ENCODE data around the gene BTG4.

The BTG4 gene

DNA sequence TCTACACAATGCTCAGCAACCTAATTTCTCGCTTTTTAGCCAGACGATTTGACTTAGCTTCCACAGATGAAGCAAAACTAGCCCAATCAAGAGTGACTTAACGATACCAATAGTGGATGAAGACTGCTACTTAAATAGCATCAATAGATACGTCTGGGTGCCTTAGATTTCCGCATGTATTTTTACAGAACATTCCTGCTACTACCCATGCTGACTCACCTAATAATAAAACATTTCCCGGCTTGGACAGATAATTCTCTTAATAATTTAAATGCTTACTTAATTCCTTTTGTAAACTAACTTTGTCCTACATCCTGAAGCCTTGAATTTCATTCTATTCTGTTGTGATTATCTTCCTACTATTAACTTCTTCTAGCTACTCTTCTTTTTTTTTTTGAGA is 23.1 kb upstream of the BTG4 start:
- DNase-seq: no peak

DNA sequence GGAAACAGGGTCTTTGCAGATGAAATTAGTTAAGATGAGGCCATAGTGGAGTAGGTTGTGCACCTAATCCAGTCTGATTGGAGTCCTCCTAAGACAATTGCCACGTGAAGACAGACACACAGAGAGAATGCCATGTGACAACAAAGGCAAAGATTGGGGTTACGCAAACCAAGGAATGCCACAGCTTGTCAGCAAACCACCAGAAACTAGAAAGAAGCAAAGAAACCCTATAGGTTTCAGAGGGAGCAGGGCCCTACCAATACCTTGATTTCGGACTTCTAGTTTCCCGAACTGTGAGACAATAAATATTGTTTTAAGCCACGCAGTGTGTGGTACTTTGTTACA is 20.2 kb upstream of the BTG4 start:
- no peak for DNase-seq

DNA sequence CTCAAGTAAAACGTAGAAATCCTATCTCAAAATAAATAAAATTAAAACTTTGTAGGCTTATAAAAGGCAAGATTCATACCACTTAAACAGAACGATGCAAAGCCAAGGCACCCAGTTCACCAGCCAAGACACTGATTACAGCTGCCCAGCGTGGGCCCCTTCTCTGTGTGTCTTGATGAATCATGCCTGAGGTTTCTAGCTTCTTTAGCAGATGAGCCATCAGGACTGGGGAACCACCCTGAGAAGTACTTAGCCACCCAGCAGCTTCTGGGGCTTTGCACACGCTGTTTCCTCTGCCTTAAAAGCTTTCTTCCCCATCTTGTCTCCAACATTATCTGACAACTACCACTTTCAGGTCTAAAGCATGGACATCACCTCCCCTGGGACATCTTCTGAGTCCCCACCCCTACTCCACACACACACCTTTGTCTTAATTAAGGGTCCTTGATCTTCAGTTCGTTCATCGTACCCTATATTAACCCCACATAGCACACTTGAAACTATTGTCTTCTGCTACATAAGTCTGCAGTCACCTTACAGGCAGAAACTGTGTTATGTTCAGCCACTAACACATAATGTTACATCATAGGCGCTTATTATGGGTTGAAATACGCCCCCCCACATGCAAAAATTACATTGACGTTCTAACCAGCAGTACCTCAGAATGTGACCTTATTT is 19.6 kb upstream of the BTG4 start:
- peak; percentile 94 for DNase-seq

DNA sequence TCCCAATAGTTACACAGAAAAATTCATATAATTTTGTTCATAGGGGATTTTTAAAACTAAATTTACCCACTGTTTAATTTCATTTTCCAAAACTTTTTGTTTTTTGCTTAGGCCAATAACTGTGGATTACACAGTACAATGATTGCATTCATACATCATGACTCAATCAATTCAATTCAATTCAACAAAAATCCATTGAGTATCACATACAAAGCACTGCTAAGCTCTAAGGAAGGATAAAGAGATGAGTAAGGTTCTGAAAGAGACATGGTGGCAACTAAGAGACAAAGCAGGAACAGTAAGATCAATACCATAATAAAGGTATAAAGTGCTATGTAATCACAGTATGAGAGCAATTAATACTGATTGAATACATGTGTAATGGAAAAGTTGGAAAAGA is 18.9 kb upstream of the BTG4 start:
- peak; percentile 46 for DNase-seq

DNA sequence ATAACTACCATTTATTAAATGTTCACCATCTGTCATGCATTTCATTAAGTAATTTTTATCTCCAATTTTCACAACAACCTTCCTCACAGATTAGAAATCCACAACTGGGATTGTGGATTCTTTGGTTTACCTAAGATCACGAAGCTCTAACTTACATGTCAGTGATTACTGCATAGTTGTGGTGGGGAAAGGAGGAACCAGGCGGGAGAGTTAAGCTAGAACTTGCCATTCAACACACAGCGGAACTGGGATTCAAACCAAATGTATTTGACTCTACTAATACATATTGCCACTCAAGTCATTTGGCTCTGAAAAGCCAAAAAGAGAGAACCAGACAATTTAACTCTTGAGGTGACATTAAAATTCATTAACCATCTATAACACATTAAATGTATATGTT is 17.9 kb upstream of the BTG4 start:
- DNase-seq: peak; percentile 43

DNA sequence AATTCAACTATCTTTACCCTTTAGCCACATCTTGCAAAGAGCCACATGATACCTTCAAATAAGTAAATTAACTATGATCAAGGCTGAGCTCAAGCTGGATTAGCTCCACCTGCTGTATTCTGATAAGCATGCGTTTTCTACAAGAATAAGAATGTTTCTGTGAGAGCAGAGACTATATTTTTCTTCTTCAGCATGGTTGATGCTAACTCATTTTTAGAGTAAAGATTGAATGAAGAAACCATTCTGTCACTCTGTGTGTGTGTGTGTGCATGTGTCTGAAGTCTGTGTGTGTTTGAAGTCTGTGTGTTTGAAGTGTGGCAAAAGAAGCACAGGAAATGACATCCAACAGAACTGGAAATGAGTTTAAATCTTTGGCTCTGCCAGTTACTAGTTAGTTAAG is 16.4 kb upstream of the BTG4 start:
- no peak for DNase-seq

DNA sequence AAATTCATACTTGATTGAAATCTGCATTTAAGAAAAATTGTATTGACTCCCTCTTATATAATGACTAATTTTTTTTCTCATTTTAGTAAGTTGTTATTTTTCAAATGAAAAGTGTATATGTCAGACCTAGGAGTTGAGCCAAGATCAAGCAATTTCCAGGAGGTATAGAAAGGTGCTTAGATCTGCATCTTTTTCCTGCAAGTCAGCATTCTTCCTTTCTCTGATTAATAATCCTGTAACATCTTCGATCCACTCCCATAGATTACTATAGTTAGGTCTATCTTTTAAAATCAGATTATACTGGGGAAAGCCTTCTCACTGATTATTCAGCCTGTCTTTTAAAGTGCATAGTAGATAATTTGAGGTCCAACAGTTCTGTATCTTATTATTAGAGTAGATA is 15.1 kb upstream of the BTG4 start:
- DNase-seq: no peak

DNA sequence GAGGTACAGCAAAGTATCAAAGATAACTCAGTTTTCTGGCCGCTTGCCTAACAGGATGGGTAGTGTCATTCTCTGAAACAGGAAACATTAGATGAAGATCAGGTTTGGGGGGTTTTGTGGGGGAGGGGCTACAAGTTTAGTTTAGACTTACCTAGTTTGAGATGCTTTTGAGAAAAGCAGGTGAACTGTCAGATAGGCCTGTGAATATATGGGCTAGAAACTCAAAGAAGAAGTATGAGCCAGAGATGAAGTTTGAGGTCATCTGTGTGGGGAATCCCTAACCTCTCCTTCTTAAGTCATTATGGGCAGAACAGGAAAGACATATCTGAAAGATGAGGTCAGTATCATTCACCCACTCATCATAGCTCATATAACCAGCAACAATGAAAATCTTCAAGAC is 14.3 kb upstream of the BTG4 start:
- peak; percentile 90 for DNase-seq

DNA sequence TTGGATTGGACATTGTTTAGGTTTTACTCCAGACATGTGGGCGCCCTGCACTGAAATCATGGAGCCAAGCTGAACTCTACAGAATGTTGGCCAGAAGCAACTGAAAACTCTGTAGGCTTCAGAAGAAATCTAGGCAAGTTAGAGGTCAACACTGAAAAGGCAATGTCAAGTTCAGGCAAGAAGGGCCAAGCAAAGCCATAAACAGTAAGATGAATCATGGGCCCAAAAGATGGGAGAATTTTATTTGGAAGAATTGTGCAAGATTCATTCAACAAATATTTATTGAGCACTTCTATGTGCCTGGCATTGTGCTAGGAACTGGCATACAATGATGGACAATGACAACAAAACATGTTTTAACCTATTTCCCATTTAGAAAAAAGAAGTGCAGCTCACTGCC is 13.3 kb upstream of the BTG4 start:
- DNase-seq: no peak

DNA sequence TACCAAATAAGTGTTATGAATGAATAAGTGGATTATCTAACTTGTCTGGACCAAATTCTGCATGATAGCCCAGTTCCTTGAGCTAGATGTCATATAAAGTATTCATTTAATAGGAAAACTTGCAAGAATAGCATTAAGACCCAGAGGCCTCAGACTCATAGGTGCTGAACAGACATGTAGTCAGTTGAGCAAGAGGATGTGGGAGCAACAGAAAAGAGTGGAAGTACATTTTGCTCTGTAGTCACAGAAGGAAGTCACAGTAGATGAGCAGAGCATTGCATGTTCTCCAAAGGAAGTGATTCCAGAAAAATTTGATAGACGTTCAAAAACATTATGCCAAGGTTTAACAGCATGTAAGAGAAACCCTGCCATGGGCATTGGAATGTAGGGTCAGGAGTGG is 11.9 kb upstream of the BTG4 start:
- no peak for DNase-seq

DNA sequence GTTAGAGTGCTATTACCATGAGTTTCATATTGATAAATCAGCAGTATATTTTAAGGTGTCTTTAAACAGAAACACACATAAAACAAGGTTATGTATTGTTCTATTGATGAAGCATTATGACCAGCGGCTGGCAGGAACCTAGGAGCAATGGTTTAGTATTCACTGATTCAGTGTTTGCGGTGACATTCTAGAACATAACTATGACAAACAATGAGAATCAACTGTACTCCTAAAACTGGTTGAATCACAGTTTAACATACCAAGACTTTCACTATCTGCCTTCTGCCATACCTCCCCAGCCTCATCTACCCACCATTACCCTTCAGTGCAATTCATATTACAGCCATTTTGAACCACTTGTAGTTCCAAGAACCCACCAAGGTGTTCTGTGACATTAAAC is 11.2 kb upstream of the BTG4 start:
- no peak for DNase-seq

DNA sequence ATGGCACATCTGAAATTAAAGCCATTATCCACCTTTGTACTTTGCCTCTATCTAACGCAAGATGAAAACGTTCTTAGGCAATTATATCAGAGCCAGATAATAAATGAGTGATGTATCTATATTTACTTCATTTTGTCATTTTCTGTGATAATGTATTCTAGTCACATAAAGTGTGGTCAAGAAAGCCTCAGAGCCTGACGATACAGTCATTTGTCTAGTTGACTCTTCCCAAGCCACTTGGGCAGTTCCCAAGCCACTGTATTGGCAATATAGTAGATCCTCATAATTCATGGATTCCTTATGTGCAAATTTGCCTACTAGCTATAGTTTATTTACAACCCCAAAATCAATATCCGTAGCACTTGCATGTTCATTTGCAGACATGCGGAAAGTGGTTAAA is 10.2 kb upstream of the BTG4 start:
- no peak for DNase-seq

DNA sequence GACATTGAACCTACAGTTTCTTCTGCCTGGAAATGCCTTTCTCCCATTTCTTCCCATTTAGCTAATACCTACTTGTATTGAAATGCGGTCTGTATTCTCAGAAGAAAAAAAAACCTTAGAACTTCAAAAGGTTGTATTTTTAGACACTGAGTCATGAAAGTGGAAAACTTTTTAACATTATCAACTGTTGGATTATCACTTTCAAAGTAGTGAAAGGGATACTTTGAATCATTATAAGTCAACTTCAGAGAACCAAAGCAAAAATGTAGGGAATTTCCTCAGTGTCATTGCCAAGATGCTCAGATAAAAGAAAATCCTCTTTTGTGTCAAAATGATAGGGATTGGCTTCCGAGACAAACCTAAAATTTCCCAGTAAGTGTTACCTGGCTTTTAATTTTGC is 8.9 kb upstream of the BTG4 start:
- DNase-seq: peak; percentile 55

DNA sequence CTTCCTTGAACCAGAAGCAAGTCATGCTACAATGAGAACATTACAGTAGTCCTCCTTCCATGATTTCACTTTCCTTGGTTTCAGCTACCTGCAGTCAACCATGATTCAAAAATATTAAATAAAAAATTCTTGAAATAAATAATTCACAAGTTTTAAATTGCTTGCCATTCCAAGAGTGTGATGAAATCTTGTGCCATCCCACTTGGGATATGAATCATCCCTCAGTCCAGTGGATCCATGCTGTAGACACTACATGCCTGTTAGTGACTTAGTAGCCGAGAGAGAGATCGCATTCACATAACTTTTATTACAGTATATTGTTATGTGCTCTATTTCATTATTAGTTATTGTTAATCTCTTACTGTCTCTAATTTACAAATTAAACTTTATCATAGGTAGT is 8.4 kb upstream of the BTG4 start:
- peak; percentile 78 for DNase-seq

DNA sequence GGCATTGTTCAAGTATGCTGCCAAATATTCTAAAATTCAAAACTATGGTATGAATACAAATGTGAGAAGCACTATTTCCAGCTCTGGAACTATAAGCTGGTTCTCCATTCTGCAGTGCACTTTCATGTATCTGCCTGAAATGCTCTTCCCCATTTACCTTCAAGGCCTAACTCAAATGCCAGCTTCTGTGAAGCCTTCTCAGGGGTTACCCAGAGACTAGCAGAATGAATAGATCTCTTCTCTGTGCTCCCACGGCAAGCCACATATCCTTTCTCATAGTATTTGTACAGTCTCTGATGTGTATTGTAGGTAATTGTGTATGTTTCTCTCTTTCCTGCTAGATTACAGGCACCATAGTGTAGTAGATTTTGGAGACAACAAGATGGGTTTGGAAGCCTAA is 6.5 kb upstream of the BTG4 start:
- no peak for DNase-seq

DNA sequence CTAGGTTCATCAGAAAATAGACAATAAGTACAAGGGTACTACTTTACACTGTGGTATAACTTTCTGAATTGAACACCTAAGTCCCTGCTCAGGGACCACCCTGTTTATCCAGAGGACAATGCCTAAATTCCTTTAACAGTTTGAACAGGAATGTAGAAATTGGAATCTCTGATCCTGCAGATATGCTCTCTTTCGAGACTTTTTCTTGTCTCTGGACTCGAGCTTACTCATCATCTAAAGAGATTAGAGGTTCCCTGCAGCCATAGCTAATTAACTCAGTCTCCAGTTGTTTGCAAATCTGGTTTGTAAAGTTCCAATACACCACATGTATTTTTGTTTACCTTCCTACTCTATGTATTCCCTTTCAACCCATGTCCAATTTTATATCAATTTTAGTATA is 3.4 kb upstream of the BTG4 start:
- no peak for DNase-seq

DNA sequence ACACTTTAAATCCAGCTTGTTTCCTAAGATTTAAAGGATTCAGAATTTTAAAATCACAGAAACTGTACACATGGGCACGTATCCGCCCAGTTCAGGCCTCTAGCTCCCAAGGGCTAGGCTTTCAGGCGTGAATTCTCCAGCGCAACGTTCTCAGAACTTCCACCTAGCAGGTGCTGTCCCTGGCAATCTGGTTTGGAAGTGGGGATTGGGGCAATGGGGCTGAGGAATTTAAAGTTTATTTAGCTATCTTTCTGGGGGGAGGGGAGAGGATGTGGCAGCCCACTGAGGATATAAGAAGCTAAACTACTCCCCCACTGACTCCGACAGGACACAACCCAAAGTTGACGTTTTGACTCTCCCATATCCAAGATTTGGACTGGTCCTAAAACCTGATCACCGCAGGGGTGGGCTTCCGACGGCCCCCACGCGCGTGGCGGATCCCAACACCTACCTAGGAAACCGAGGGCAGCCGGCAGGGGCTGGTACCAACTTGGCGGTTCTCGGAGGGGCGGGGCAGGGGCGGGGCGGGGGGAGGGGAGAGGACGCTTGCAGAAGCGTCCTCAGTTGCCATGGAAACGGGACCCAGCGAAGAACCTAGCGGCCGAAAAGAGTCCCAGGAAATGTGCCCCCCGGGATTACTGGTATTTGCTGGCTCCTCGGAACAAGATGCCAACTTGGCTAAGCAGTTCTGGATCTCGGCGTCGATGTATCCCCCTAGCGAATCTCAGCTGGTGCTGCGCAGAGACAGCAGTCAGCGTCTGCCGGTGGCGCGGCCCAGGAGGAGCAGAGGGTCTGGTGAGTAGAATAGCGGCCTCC is 2.2 kb upstream of the BTG4 start, which contains the start of gene HOATZ:
TSS of gene HOATZ (plus strand) at position 563 of the 816 bp plus-strand sequence. CDS start at position 570, 7 bp downstream.
- no peak for DNase-seq

DNA sequence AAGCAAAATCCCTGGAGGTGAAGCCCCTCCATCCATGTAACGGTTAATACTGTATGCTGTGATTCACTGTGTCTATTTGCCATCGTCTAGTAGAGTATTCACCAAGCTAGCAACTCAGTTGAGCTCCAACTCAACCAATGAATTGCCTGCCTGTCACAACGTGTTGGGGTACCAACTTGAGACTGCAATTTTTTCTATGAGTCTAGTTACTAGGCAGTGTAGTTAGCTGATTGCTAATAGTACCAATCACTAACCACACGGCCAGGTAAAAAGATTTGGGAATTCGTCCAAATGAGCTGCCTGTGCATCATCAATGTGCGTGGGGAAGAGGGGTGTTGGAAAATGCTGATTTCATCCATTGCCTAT is 1.0 kb upstream of the BTG4 start:
- no peak for DNase-seq

DNA sequence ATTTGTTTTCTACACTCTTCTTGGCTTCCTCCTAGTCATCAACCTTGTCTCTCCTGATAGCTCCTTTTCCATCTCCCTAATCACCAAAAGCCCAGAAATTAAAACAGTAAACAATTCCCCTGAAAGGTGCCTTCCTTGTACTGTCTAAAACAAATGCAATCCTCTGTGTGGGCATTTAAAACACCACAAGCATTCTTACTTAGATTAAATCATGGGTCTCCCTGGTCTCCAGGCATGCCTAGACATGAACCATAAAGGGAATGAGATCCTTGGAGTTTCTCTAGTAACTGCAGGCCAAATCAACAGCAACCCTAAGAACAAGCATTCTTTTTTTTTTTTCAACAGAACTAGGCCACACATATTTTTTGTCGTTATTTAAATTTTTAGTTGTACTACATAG is 1.9 kb downstream of the BTG4 start:
- DNase-seq: no peak

DNA sequence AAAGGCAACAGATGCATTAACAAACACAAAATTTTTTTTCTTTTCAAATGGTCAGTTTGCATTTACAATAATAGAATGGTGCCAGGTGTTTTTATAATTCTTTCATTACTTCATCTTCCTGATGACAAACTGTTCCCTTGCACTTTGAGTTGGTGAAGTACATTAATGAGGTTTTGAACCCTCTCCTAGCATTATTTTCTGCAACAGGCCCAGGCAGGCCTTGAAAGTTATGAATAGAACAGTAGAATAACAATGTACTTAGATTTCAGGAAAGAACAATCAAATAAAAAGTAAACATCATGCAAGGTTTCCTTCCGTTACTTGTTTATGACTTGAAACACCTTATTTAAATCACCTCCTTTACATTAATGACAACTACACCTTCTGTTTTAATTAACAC is 9.6 kb downstream of the BTG4 start:
- no peak for DNase-seq

DNA sequence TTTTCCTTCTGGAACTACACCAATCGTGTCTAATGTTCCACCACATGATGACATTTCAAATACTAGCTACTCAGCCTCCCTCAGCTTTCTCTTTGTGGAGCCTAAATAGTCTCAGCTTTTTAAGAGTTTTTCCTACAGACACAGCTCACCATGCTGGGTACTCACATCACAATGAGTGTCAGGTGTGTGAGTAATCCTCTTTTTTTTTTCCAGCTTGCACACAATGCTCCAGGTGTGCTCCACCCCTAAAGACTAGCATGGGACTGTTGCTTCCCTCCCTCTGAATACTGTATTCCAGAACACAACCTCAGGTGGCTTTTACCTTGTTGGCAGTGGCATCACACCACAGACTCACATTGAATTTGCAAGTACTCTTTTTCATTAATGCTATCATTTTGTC is 11.7 kb downstream of the BTG4 start:
- no peak for DNase-seq

DNA sequence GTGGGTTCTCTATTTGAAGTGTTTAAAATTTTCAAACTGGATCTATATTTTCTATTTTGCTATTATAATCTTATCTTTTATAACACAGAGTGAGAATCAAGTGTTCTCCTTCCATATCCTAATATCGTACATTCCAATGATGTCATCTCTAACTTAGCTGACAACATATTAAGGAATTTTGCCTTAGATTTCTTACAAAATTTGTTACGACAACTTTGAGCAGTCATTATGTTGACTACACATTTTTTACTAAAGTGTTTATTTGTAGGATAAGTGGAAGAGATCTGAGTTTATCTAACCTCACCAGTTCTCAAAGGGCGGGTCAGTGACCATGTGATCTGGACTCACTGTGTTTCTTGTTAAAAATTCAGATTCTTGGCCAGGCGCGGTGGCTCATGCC is 12.7 kb downstream of the BTG4 start:
- DNase-seq: peak; percentile 35

DNA sequence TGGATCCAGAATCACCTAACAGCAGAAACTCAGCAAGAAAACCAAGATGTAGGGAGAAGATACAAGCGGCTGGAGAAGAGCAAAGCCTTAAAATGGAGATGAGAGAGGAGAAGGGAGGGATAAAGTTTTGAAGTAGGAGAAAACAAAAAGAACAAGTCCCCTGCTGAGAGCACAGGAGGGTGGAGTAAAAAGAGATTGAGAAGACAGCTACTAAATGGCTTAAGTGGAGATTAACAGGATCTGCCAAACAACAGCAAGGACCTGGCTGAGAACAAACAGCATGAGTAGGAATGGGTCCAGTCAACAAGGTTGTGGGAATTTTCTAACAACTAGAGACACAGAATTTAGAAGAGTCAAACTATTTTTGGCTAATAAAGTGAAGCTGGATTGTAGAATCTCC is 18.1 kb downstream of the BTG4 start:
- no peak for DNase-seq

DNA sequence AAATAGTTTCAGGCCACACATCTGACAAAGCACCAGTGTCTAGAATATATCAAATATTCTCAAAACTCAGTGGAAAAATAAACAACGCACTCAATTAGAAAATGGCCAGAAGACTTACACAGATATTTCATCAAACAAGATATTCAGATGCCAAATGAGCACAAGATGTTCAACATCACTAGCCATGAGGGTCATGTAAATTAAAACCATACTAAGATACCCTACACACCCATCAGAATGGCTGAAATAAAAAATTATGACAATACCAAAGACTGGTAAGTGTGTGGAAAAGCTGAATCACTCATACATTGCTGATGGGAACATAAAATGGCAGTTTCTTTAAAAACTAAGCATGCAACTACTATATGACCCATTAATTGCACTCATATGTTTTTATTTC is 21.7 kb downstream of the BTG4 start:
- no peak for DNase-seq

DNA sequence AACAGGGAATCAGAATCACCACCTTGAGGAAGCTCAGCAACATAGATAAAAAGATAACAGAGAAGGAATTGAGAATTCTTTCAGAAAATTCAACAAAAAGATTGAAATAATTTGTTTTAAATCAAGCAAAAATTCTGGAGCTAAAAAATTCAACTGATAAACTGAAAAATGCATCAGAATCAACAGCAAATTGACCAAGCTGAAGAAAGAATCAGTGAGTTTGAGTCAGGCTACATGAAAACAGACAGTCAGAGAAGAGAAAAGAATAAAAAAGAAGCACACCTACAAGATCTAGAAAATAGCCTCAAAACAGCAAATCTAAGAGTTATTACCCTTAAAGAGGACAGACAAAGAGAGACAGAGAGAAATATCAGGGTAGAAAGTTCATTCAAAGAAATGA is 28.8 kb downstream of the BTG4 start:
- DNase-seq: no peak

Measured in EL (cell line).